GM10266 (cell line): Measurements from ENCODE around the gene RRAS2.

Source experiments
- DNase-seq: peaks from one replicate; pipeline ENCODE4 v3.0.0; 2012; ENCODE audit errors: extremely low spot score
- CTCF ChIP-seq: IDR thresholded peaks from 2 replicates; pipeline ENCODE4 v1.5.1; 2012; ENCODE audit warnings: mild to moderate bottlenecking, low read depth; ENCODE audit not compliant: control insufficient read depth, insufficient read depth; ENCODE audit errors: missing control alignments

RRAS2 gene

GRCh38 chr11:14314127-14314526 lies 44.9 kb downstream of the RRAS2 start:
- DNase-seq = no peak
- no peak for TF ChIP-seq CTCF

GRCh38 chr11:14312736-14313438 lies 46.1 kb downstream of the RRAS2 start:
- no peak for TF ChIP-seq CTCF
- no peak for DNase-seq

- DNase-seq = no peak
- TF ChIP-seq CTCF = no peak
Measured at GRCh38 chr11:14310679-14311078, 48.3 kb downstream of the RRAS2 start.

- no peak for DNase-seq
- TF ChIP-seq CTCF = no peak
Measured at GRCh38 chr11:14309425-14310192, 49.4 kb downstream of the RRAS2 start.

- DNase-seq = no peak
Measured at GRCh38 chr11:14308897-14309387, 50.0 kb downstream of the RRAS2 start.

GRCh38 chr11:14308114-14308896 lies 50.7 kb downstream of the RRAS2 start:
- DNase-seq = no peak
- peak; percentile 63 for TF ChIP-seq CTCF

More at GRCh38 chr11:14308897-14309387, 50.0 kb downstream of the RRAS2 start:
- TF ChIP-seq CTCF = no peak

- TF ChIP-seq CTCF = peak; percentile 25
- no peak for DNase-seq
Measured at GRCh38 chr11:14306481-14306880, 52.5 kb downstream of the RRAS2 start.
